HUES64 (cell line): ENCODE measurements around the gene PSMG2.

Experiments
- H3K27ac ChIP-seq: 2 replicates; pipeline ENCODE4 v1.7.0; 2013; ENCODE audit warnings: low read depth, low read length, inconsistent platforms
- H3K27me3 ChIP-seq: 2 replicates; pipeline ENCODE4 v1.6.1; 2013; ENCODE audit warnings: mild to moderate bottlenecking, low read length; ENCODE audit not compliant: insufficient read depth
- H3K36me3 ChIP-seq: 2 replicates; pipeline ENCODE4 v1.6.1; 2013; ENCODE audit warnings: mild to moderate bottlenecking, low read length; ENCODE audit not compliant: insufficient read depth
- H3K4me1 ChIP-seq: 2 replicates; pipeline ENCODE4 v1.6.1; 2013; ENCODE audit warnings: mild to moderate bottlenecking, low read length, moderate library complexity; ENCODE audit not compliant: insufficient read depth
- H3K4me3 ChIP-seq: 2 replicates; pipeline ENCODE4 v1.5.1; 2013; ENCODE audit warnings: mild to moderate bottlenecking, low read length, moderate library complexity
- H3K9ac ChIP-seq: 2 replicates; pipeline ENCODE4 v1.6.1; 2013; ENCODE audit warnings: mild to moderate bottlenecking, low read depth, low read length
- H3K9me3 ChIP-seq: 2 replicates; pipeline ENCODE4 v1.6.1; 2013; ENCODE audit warnings: low read depth, low read length; ENCODE audit not compliant: insufficient read depth
- WGBS: fragments of 150-250, 120-280 bp; methylation state at CpG from one replicate; pipeline ENCODE4 v1.1.7; 2013; ENCODE audit warnings: missing lambda C conversion rate; 5-methylcytosine and 5-hydroxymethylcytosine counted together

PSMG2 gene

GRCh38 chr18:12726331-12726730, 23.5 kb downstream of the PSMG2 start:
- Histone ChIP-seq H3K4me1 (no peaks in the 10 kb centered on the region; the same call in 1 of the 2 replicates), H3K9ac (no peak overlapping the region), H3K9me3 (peaks cover 10% of the 10 kb centered on the region), H3K4me3 (no peak overlapping the region), H3K27ac (no peak overlapping the region; the same call in 1 of the 2 replicates), H3K36me3 (peaks cover 47% of the 10 kb centered on the region), H3K27me3 (no peaks in the 10 kb centered on the region)
- WGBS, result 73% methylated on average over 2 of the region's 4 CpGs

GRCh38 chr18:12726774-12727550, 24.1 kb downstream of the PSMG2 start:
- no peak overlapping the region; the same call in 1 of the 2 replicates for H3K27ac ChIP-seq
- no peak overlapping the region for H3K4me3 ChIP-seq
- H3K9me3 ChIP-seq, result peaks cover 10% of the 10 kb centered on the region
- no peak overlapping the region for H3K9ac ChIP-seq
- H3K27me3 ChIP-seq, result no peaks in the 10 kb centered on the region
- no peaks in the 10 kb centered on the region; the same call in 1 of the 2 replicates for H3K4me1 ChIP-seq
- WGBS, result 80% methylated on average over 14 of the region's 14 CpGs
- H3K36me3 ChIP-seq, result peaks cover 40% of the 10 kb centered on the region

- Histone ChIP-seq H3K9ac (no peak overlapping the region), H3K27me3 (no peaks in the 10 kb centered on the region), H3K27ac (no peak overlapping the region), H3K36me3 (no peaks in the 10 kb centered on the region), H3K9me3 (no peaks in the 10 kb centered on the region), H3K4me3 (no peak overlapping the region), H3K4me1 (no peaks in the 10 kb centered on the region)
- 96% methylated on average over 19 of the region's 19 CpGs for WGBS
Measured at GRCh38 chr18:12737243-12737902, 34.5 kb downstream of the PSMG2 start.

GRCh38 chr18:12741351-12741750, 38.5 kb downstream of the PSMG2 start:
- Histone ChIP-seq H3K27ac (no peak overlapping the region), H3K9me3 (no peaks in the 10 kb centered on the region), H3K4me3 (no peak overlapping the region), H3K36me3 (no peaks in the 10 kb centered on the region), H3K4me1 (no peaks in the 10 kb centered on the region), H3K9ac (no peak overlapping the region), H3K27me3 (no peaks in the 10 kb centered on the region)
- WGBS, result 94% methylated on average over 5 of the region's 6 CpGs

GRCh38 chr18:12742453-12742852, 39.6 kb downstream of the PSMG2 start:
- Histone ChIP-seq H3K36me3 (no peaks in the 10 kb centered on the region), H3K4me3 (no peak overlapping the region), H3K27me3 (no peaks in the 10 kb centered on the region), H3K9me3 (no peaks in the 10 kb centered on the region), H3K9ac (no peak overlapping the region), H3K4me1 (no peaks in the 10 kb centered on the region), H3K27ac (no peak overlapping the region)
- 96% methylated on average over 5 of the region's 5 CpGs for WGBS

- Histone ChIP-seq H3K9ac (no peak overlapping the region), H3K9me3 (no peaks in the 10 kb centered on the region), H3K36me3 (no peaks in the 10 kb centered on the region), H3K27ac (no peak overlapping the region), H3K27me3 (no peaks in the 10 kb centered on the region), H3K4me1 (no peaks in the 10 kb centered on the region), H3K4me3 (no peak overlapping the region)
- WGBS, result 0% methylated on average over 1 of the region's 2 CpGs
Measured at GRCh38 chr18:12744103-12744502, 41.3 kb downstream of the PSMG2 start.

GRCh38 chr18:12745095-12745795, 42.4 kb downstream of the PSMG2 start:
- H3K4me1 ChIP-seq, result no peaks in the 10 kb centered on the region
- no peaks in the 10 kb centered on the region for H3K36me3 ChIP-seq
- H3K9ac ChIP-seq, result no peak overlapping the region
- no peak overlapping the region for H3K27ac ChIP-seq
- 93% methylated on average over 4 of the region's 7 CpGs for WGBS
- H3K4me3 ChIP-seq, result no peak overlapping the region
- no peaks in the 10 kb centered on the region for H3K27me3 ChIP-seq
- H3K9me3 ChIP-seq, result no peaks in the 10 kb centered on the region

- H3K4me3 ChIP-seq, result no peak overlapping the region
- 94% methylated on average over 8 of the region's 8 CpGs for WGBS
- no peak overlapping the region for H3K9ac ChIP-seq
- no peaks in the 10 kb centered on the region for H3K36me3 ChIP-seq
- H3K9me3 ChIP-seq, result no peaks in the 10 kb centered on the region
- H3K27me3 ChIP-seq, result no peaks in the 10 kb centered on the region
- no peaks in the 10 kb centered on the region for H3K4me1 ChIP-seq
- H3K27ac ChIP-seq, result no peak overlapping the region
Measured at GRCh38 chr18:12747530-12748315, 44.9 kb downstream of the PSMG2 start.

GRCh38 chr18:12748671-12749070, 45.8 kb downstream of the PSMG2 start:
- Histone ChIP-seq H3K4me1 (no peaks in the 10 kb centered on the region), H3K9ac (no peak overlapping the region)

GRCh38 chr18:12749121-12749520, 46.3 kb downstream of the PSMG2 start:
- Histone ChIP-seq H3K27ac (no peak overlapping the region), H3K4me3 (no peak overlapping the region), H3K9ac (no peak overlapping the region), H3K36me3 (no peaks in the 10 kb centered on the region), H3K4me1 (no peaks in the 10 kb centered on the region), H3K9me3 (no peaks in the 10 kb centered on the region), H3K27me3 (no peaks in the 10 kb centered on the region)
- 91% methylated on average over 12 of the region's 13 CpGs for WGBS

More at GRCh38 chr18:12748671-12749070, 45.8 kb downstream of the PSMG2 start:
- 96% methylated on average over 5 of the region's 5 CpGs for WGBS
- Histone ChIP-seq H3K27ac (no peak overlapping the region), H3K27me3 (no peaks in the 10 kb centered on the region), H3K36me3 (no peaks in the 10 kb centered on the region), H3K9me3 (no peaks in the 10 kb centered on the region), H3K4me3 (no peak overlapping the region)
